Measurements from ENCODE around the gene CUL5. TPM values are rescaled to one million over a fixed set of nuclear protein-coding genes. Genes with fewer than 3 reads are reported as not detected.
A peak's percentile ranks its signal among the peaks of the same experiment; 100 is the strongest.

Gene CUL5
- total and polyA plus RNA-seq, 2 donors from 2014 or later, result 9.4 to 38.9 TPM

- Histone ChIP-seq H3K4me1 (ENCODE audit: control insufficient read depth in 2 of 3, insufficient read depth in 2 of 3, low read depth in 1 of 3, low read length in 3 of 3) (no peaks in the 10 kb centered on the region), H3K9ac (ENCODE audit: low read length in 3 of 3) (no peak overlapping the region), H3K9me3 (ENCODE audit: control insufficient read depth in 2 of 3, insufficient read depth in 1 of 3, low read length in 3 of 3) (no peaks in the 10 kb centered on the region), H3K36me3 (ENCODE audit: control insufficient read depth in 2 of 3, insufficient read depth in 3 of 3, low read length in 3 of 3) (peaks cover 0 to 13% (median 7%) of the 10 kb centered on the region in 3 donors), H3K4me3 (ENCODE audit: low read length in 3 of 3) (no peak overlapping the region), H3K27me3 (ENCODE audit: control insufficient read depth, insufficient read depth, low read length) (no peaks in the 10 kb centered on the region), H3K27ac (ENCODE audit: low read depth in 2 of 2, low read length in 2 of 2) (no peak overlapping the region)
- intact Hi-C loops (cut with DNase I), result no loop called here
- DNase-seq, result no peak
- TF ChIP-seq, protein P1, sequence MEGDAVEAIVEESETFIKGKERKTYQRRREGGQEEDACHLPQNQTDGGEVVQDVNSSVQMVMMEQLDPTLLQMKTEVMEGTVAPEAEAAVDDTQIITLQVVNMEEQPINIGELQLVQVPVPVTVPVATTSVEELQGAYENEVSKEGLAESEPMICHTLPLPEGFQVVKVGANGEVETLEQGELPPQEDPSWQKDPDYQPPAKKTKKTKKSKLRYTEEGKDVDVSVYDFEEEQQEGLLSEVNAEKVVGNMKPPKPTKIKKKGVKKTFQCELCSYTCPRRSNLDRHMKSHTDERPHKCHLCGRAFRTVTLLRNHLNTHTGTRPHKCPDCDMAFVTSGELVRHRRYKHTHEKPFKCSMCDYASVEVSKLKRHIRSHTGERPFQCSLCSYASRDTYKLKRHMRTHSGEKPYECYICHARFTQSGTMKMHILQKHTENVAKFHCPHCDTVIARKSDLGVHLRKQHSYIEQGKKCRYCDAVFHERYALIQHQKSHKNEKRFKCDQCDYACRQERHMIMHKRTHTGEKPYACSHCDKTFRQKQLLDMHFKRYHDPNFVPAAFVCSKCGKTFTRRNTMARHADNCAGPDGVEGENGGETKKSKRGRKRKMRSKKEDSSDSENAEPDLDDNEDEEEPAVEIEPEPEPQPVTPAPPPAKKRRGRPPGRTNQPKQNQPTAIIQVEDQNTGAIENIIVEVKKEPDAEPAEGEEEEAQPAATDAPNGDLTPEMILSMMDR (IDR thresholded peaks at IDR 0.05; ENCODE audit: borderline replicate concordance, extremely low read depth, insufficient read depth), result no peak
- FAIRE-seq, result no peak
These were observed 28.5 kb downstream of the CUL5 start for GRCh38 chr11:108037211-108037610.

DNA sequence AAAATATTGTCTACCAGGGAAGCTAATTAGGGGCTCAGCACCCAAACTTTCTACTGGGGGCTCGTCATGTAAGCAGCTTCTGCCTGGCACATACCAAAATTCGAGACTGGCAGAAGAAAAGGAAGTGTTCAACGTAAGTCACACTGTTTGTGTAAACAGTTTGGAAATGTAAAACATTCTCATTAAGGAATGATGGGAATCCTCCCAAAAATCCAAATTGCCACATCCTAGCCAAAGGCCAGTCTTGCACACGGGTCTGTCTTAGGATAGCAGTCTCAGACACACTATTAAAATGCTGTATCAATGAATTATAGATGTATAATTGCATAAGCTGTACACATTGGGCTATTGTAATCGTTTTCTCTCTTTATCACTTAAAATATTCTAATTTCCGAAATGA is 28.9 kb downstream of the CUL5 start:
- no peak for FAIRE-seq
- Histone ChIP-seq H3K36me3 (ENCODE audit: control insufficient read depth in 2 of 3, insufficient read depth in 3 of 3, low read length in 3 of 3) (peaks cover 0 to 13% (median 7%) of the 10 kb centered on the region in 3 donors), H3K27ac (ENCODE audit: low read depth in 2 of 2, low read length in 2 of 2) (no peak overlapping the region), H3K4me1 (ENCODE audit: control insufficient read depth in 2 of 3, insufficient read depth in 2 of 3, low read depth in 1 of 3, low read length in 3 of 3) (no peaks in the 10 kb centered on the region), H3K4me3 (ENCODE audit: low read length in 3 of 3) (no peak overlapping the region), H3K9ac (ENCODE audit: low read length in 3 of 3) (no peak overlapping the region), H3K27me3 (ENCODE audit: control insufficient read depth, insufficient read depth, low read length) (no peaks in the 10 kb centered on the region), H3K9me3 (ENCODE audit: control insufficient read depth in 2 of 3, insufficient read depth in 1 of 3, low read length in 3 of 3) (no peaks in the 10 kb centered on the region)
- intact Hi-C loops (cut with DNase I), result no loop called here
- DNase-seq, result no peak
- TF ChIP-seq, protein P1 (IDR thresholded peaks at IDR 0.05; ENCODE audit: borderline replicate concordance, extremely low read depth, insufficient read depth), result no peak

DNA sequence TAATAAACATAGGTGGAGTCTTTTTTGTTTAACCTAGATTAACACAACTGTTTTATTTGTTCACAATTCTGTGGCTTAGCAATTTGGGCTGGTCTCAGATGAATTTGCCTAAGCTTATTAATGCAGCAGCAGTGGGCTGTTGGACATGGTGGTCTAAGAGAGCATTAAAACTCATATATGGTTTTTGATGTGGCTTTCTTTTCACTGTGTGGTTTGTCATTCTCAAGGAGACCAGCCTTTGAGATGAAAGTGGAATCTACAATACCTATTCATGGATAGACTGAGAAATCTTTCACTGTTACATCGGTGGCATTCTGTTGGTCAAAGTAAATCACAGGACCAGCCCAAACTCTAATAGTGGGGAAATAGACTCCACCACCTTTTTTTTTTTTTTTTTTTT is 39.6 kb downstream of the CUL5 start:
- Histone ChIP-seq H3K4me1 (ENCODE audit: control insufficient read depth in 2 of 3, insufficient read depth in 2 of 3, low read depth in 1 of 3, low read length in 3 of 3) (peaks cover 0 to 3% (median 0%) of the 10 kb centered on the region in 3 donors), H3K27ac (ENCODE audit: low read depth in 2 of 2, low read length in 2 of 2) (no peak overlapping the region), H3K27me3 (ENCODE audit: control insufficient read depth, insufficient read depth, low read length) (no peaks in the 10 kb centered on the region), H3K9me3 (ENCODE audit: control insufficient read depth in 2 of 3, insufficient read depth in 1 of 3, low read length in 3 of 3) (no peaks in the 10 kb centered on the region), H3K4me3 (ENCODE audit: low read length in 3 of 3) (no peak overlapping the region), H3K36me3 (ENCODE audit: control insufficient read depth in 2 of 3, insufficient read depth in 3 of 3, low read length in 3 of 3) (peaks cover 3 to 12% (median 7%) of the 10 kb centered on the region in 3 donors), H3K9ac (ENCODE audit: low read length in 3 of 3) (no peak overlapping the region)
- no peak for FAIRE-seq
- TF ChIP-seq, protein P1 (IDR thresholded peaks at IDR 0.05; ENCODE audit: borderline replicate concordance, extremely low read depth, insufficient read depth), result no peak
- intact Hi-C loops (cut with DNase I), result no loop called here
- DNase-seq, result no peak

DNA sequence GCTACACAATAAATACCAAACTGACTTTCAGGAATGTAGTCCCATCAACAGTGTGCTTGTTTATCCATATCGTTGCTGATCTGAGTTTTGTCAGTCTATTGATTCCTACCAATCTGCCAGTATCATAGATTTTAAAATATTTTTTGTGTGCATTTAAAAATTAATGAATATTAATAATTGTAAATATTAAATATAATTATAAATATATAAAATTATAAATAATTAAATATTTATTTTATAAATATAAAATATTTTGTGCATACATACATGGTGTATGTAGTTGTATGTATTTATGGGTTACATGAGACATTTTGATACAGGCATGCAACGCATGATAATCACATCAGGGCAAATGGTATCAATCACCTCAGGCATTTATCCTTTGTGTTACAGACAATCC is 53.6 kb downstream of the CUL5 start:
- FAIRE-seq (peak; percentile 54), DNase-seq (no peak)
- Histone ChIP-seq H3K9ac (ENCODE audit: low read length in 3 of 3) (no peak overlapping the region), H3K9me3 (ENCODE audit: control insufficient read depth in 2 of 3, insufficient read depth in 1 of 3, low read length in 3 of 3) (no peaks in the 10 kb centered on the region), H3K36me3 (ENCODE audit: control insufficient read depth in 2 of 3, insufficient read depth in 3 of 3, low read length in 3 of 3) (peaks cover under 1 to 5% (median 4%) of the 10 kb centered on the region in 3 donors), H3K4me3 (ENCODE audit: low read length in 3 of 3) (no peak overlapping the region), H3K27ac (ENCODE audit: low read depth in 2 of 2, low read length in 2 of 2) (no peak overlapping the region), H3K27me3 (ENCODE audit: control insufficient read depth, insufficient read depth, low read length) (no peaks in the 10 kb centered on the region), H3K4me1 (ENCODE audit: control insufficient read depth in 2 of 3, insufficient read depth in 2 of 3, low read depth in 1 of 3, low read length in 3 of 3) (no peaks in the 10 kb centered on the region)
- TF ChIP-seq, protein P1 (IDR thresholded peaks at IDR 0.05; ENCODE audit: borderline replicate concordance, extremely low read depth, insufficient read depth), result no peak
- intact Hi-C loops (cut with DNase I), result no loop called here

Data from kidney (tissue), 14 donors.